MM.1S (cell line): Measurements from ENCODE around the gene NFATC2.

Experiments used
- CTCF ChIP-seq: fragments of 300-600 bp; sonication (generic); IDR thresholded peaks from 2 replicates; pipeline ENCODE4 v1.5.1; 2016; ENCODE audit warnings: antibody characterized with exemption, low read length, mixed read lengths
- EZH2 ChIP-seq: fragments of 300-600 bp; sonication (generic); optimal IDR thresholded peaks from 2 replicates; pipeline ENCODE3; 2017; ENCODE audit warnings: low read depth, mild to moderate bottlenecking, antibody characterized with exemption, low read length, mixed read lengths

GRCh38 chr20:51509208-51509607 lies 33.3 kb downstream of the NFATC2 start:
- no peak for TF ChIP-seq CTCF
- TF ChIP-seq EZH2 = no peak
